GM18519 (cell line): Measurements from ENCODE around the gene PTPRT.

Experiments used
- ATAC-seq: cut with Tn5 transposase; IDR thresholded peaks from one replicate; pipeline ENCODE4 v1.9.1; 2021; ENCODE audit warnings: mild to moderate bottlenecking, moderate library complexity; ENCODE audit not compliant: unreplicated experiment, low FRiP score

The PTPRT gene

GRCh38 chr20:42686057-42686456, 503.6 kb downstream of the PTPRT start:
- no peak for ATAC-seq

GRCh38 chr20:42678895-42679294, 510.8 kb downstream of the PTPRT start:
- ATAC-seq: no peak

- ATAC-seq: no peak
These were observed 533.6 kb downstream of the PTPRT start for GRCh38 chr20:42656130-42656529.

- no peak for ATAC-seq
These were observed 537.4 kb downstream of the PTPRT start for GRCh38 chr20:42652266-42652665.

- no peak for ATAC-seq
These were observed 539.4 kb downstream of the PTPRT start for GRCh38 chr20:42650191-42650746.

- no peak for ATAC-seq
These were observed 540.0 kb downstream of the PTPRT start for GRCh38 chr20:42649748-42650147.

GRCh38 chr20:42646250-42646649, 543.5 kb downstream of the PTPRT start:
- ATAC-seq: no peak

GRCh38 chr20:42641886-42642285, 547.8 kb downstream of the PTPRT start:
- no peak for ATAC-seq

GRCh38 chr20:42639140-42639539, 550.6 kb downstream of the PTPRT start:
- no peak for ATAC-seq

GRCh38 chr20:42635699-42636411, 553.9 kb downstream of the PTPRT start:
- ATAC-seq: no peak

GRCh38 chr20:42634156-42634555, 555.5 kb downstream of the PTPRT start:
- no peak for ATAC-seq

- no peak for ATAC-seq
These were observed 561.0 kb downstream of the PTPRT start for GRCh38 chr20:42628683-42629082.

- ATAC-seq: no peak
These were observed 576.6 kb downstream of the PTPRT start for GRCh38 chr20:42613076-42613475.

- ATAC-seq: no peak
These were observed 577.5 kb downstream of the PTPRT start for GRCh38 chr20:42611889-42612837.

- ATAC-seq: no peak
These were observed 578.3 kb downstream of the PTPRT start for GRCh38 chr20:42611423-42611822.

GRCh38 chr20:42610070-42610469, 579.6 kb downstream of the PTPRT start:
- ATAC-seq: no peak

GRCh38 chr20:42609618-42610017, 580.1 kb downstream of the PTPRT start:
- no peak for ATAC-seq

- no peak for ATAC-seq
These were observed 584.4 kb downstream of the PTPRT start for GRCh38 chr20:42604998-42605956.

- ATAC-seq: no peak
These were observed 586.1 kb downstream of the PTPRT start for GRCh38 chr20:42603655-42604054.

GRCh38 chr20:42598581-42598980, 591.1 kb downstream of the PTPRT start:
- no peak for ATAC-seq
